Aorta (tissue), 5 donors: ENCODE measurements around the gene ZP1. TPM values are rescaled to one million over a fixed set of nuclear protein-coding genes. Genes with fewer than 3 reads are reported as not detected.
A peak's percentile ranks its signal among the peaks of the same experiment; 100 is the strongest.

ENCODE experiments used
- ATAC-seq: fragments of 200-7000 bp; cut with Tn5 transposase; one replicate; pipeline ENCODE4 v1.9.1; 2022; ENCODE audit warnings: moderate library complexity; ENCODE audit not compliant: low FRiP score
- DNase-seq, 2 donors: peaks; one replicate each; pipeline ENCODE4 v3.0.0-alpha.2; 2020
- H3K27ac ChIP-seq, 2 donors: one replicate each; pipeline ENCODE4 v1.5.1; 2013; ENCODE audit warnings: low read length in 2 of 2, mild to moderate bottlenecking in 2 of 2, moderate library complexity in 2 of 2, control low read depth in 1 of 2, inconsistent platforms in 1 of 2, low read depth in 1 of 2
- H3K27me3 ChIP-seq, 2 donors: one replicate each; pipeline ENCODE4 v1.6.1; 2013; ENCODE audit warnings: control low read depth in 1 of 2, low read length in 1 of 2, mild to moderate bottlenecking in 1 of 2, moderate library complexity in 1 of 2; ENCODE audit not compliant: insufficient read depth in 2 of 2, control insufficient read depth in 1 of 2
- H3K36me3 ChIP-seq, 2 donors: one replicate each; pipeline ENCODE4 v1.6.1; 2013; ENCODE audit warnings: control low read depth in 1 of 2, low read length in 1 of 2, mild to moderate bottlenecking in 1 of 2; ENCODE audit not compliant: insufficient read depth in 2 of 2, control insufficient read depth in 1 of 2
- H3K4me1 ChIP-seq, 2 donors: one replicate each; pipeline ENCODE4 v1.6.1; 2013; ENCODE audit warnings: low read length in 2 of 2, control low read depth in 1 of 2, mild to moderate bottlenecking in 1 of 2, moderate library complexity in 1 of 2; ENCODE audit not compliant: insufficient read depth in 2 of 2, control insufficient read depth in 1 of 2
- H3K4me3 ChIP-seq, 2 donors: one replicate each; pipeline ENCODE4 v1.5.1; 2013; ENCODE audit warnings: low read length in 2 of 2, control low read depth in 1 of 2, mild to moderate bottlenecking in 1 of 2
- H3K9me3 ChIP-seq: one replicate; pipeline ENCODE4 v1.6.1; 2013; ENCODE audit warnings: mild to moderate bottlenecking, low read length; ENCODE audit not compliant: control insufficient read depth
- WGBS, 2 donors: extraction: QIAGEN DNeasy Blood & Tissue Kit; methylation state at CpG; one replicate each; pipeline ENCODE4 v1.1.7; 2013; 5-methylcytosine and 5-hydroxymethylcytosine counted together
- intact Hi-C, 2 donors: fragments of 100-400 bp; cut with DNase I; formaldehyde crosslinking; loops; one replicate each; pipeline versions ENCODE4 v1.14.2 to v1.15.0; 2022
- polyA plus RNA-seq, 2 donors: library from polyadenylated mRNA; stranded (reverse); fragments of 200-250 nt; gene quantifications; one replicate each; pipeline ENCODE4 v1.2.3, GENCODE V29; 2013
- total RNA-seq, 2 donors: library from RNA; stranded (reverse); fragmentation: NEBNext Ultra II Directional; extraction: Animal tissue kit (Norgen Biotek cat#: 25700); gene quantifications; one replicate each; pipeline ENCODE4 v1.2.1, GENCODE V29; 2021
- donor health status: healthy with polysubstance abuse.
- donor health status: Bipolar disorder and iron deficiency.
- donor health status: DM: no; HTN: no; CAD: no.
- donor health status: DM: no; HTN: no; CAD: no.
- donor health status: DM: yes; HTN: yes; CAD: no.

Gene ZP1
- total and polyA plus RNA-seq, 4 donors: not detected

- Histone ChIP-seq H3K4me1 (peaks cover 0 to 1% of the 10 kb centered on the region in 2 donors), H3K4me3 (no peak overlapping the region), H3K36me3 (peaks cover 0 to 6% of the 10 kb centered on the region in 2 donors), H3K9me3 (no peaks in the 10 kb centered on the region), H3K27ac (no peak overlapping the region), H3K27me3 (no peaks in the 10 kb centered on the region)
- 83 to 84% methylated on average over 10 of the region's 10 CpGs for WGBS, 2 donors
- DNase-seq (no peak), ATAC-seq (no peak)
- intact Hi-C loops: loop anchor here in 1 of 2 donors (10.0 kb wide), 1 partner anchor 546 kb away; the partner anchor contains the start of gene TMEM216
These were observed 18.6 kb upstream of the ZP1 start for GRCh38 chr11:60848714-60849151.

- Histone ChIP-seq H3K4me1 (no peaks in the 10 kb centered on the region), H3K27me3 (no peaks in the 10 kb centered on the region), H3K27ac (no peak overlapping the region), H3K9me3 (no peaks in the 10 kb centered on the region), H3K4me3 (no peak overlapping the region), H3K36me3 (peaks cover 0 to 6% of the 10 kb centered on the region in 2 donors)
- intact Hi-C loops: loop anchor here in 1 of 2 donors (10.0 kb wide), 1 partner anchor 545 kb away; the partner anchor contains the start of gene TMEM216
- DNase-seq: no peak
- no peak for ATAC-seq
- 90 to 91% methylated on average over 29 of the region's 29 CpGs for WGBS, 2 donors
These were observed 17.5 kb upstream of the ZP1 start for GRCh38 chr11:60849641-60850520.

DNA sequence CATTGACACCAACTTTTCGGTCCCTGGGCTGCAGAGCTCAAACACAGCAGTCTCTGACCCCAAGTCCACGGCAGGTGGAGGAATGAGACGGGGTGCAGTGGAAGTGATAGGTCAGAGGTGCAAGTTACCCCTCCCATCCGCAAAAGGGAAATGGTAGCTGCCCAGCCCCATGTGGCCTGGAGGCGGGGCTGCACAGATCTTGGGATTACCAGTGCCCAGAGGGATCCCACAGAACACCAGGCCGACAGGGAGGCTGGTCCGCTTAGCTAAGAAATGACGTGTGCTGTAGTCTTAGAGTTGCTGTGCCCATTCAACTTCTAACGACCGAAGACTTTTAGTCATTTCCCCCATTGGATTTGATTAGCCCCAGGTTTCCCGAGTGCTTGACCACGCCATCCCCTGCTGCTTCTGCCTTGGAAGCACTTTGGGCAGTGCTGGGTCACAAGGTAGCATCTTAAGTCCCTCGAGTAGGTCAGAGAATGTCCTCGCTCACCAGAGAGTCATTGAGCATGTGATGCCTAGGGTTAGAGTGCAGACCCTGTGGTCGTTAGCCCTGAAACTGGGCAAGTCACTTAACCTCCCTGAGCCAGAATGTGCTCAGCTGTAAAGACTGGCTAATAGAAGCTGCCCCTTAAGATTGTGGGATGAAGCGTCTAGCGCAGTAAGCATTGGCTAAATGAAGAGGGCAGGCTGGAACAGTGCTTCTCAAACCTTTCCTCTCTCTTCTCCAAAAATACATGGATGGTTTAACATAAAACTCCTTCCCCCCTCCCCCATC is 15.8 kb upstream of the ZP1 start:
- Histone ChIP-seq H3K9me3 (no peaks in the 10 kb centered on the region), H3K36me3 (peaks cover 0 to 6% of the 10 kb centered on the region in 2 donors), H3K4me3 (no peak overlapping the region), H3K27ac (no peak overlapping the region), H3K27me3 (no peaks in the 10 kb centered on the region), H3K4me1 (no peaks in the 10 kb centered on the region)
- no peak for DNase-seq
- intact Hi-C loops: no loop called here
- no peak for ATAC-seq
- 92 to 95% methylated on average over 17 of the region's 17 CpGs for WGBS, 2 donors

DNA sequence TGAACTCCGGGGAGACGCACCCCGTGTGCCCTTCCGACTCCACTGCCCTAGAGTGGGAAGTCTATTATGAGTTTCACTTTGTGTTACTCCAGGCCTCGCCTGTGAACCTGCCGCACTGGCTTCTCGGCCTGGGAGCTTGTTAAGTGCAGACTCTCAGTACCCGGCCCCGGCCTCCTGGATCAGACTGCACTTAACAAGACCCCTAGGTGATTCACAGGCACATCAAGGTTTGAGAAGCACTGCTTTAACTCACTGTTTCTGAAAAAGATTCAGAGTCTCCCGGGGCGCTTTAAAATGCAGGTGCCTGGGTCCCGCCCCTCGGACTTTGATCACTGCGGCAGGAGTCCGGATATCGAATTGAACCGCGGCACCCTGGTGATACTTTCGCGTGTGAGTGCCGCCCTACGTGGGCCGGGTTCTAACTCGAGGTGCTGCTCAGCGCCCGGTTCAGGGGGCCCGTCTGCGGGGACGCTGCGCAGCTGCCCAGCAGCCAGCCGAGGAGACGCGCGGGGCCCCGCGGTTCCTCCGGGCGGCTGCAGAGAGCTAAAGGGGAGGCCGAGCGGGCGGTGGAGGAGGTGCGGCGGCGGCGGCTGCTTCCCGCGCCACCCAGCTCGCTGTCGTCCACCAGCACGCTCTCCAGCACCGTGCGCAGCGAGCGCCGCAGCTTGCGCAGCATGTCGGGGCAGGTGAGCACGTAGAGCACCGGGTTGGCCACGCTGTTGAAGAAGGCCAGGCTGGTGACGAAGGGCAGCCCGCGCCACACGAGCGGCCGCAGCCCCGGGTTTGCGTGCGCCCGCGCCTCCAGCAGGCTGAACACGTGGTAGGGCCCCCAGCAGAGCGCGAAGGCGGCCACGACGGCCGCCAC is 15.0 kb upstream of the ZP1 start:
- no peaks in the 10 kb centered on the region for H3K9me3 ChIP-seq
- intact Hi-C loops: no loop called here
- WGBS, 2 donors: 35 to 36% methylated on average over 69 to 78 of the region's 78 CpGs
- no peaks in the 10 kb centered on the region for H3K4me1 ChIP-seq
- ATAC-seq: no peak
- no peaks in the 10 kb centered on the region for H3K27me3 ChIP-seq
- peaks cover 0 to 6% of the 10 kb centered on the region in 2 donors for H3K36me3 ChIP-seq
- no peak for DNase-seq
- no peak overlapping the region for H3K4me3 ChIP-seq
- H3K27ac ChIP-seq: no peak overlapping the region

- no peak for ATAC-seq
These were observed 14.1 kb upstream of the ZP1 start for GRCh38 chr11:60852982-60853950.

DNA sequence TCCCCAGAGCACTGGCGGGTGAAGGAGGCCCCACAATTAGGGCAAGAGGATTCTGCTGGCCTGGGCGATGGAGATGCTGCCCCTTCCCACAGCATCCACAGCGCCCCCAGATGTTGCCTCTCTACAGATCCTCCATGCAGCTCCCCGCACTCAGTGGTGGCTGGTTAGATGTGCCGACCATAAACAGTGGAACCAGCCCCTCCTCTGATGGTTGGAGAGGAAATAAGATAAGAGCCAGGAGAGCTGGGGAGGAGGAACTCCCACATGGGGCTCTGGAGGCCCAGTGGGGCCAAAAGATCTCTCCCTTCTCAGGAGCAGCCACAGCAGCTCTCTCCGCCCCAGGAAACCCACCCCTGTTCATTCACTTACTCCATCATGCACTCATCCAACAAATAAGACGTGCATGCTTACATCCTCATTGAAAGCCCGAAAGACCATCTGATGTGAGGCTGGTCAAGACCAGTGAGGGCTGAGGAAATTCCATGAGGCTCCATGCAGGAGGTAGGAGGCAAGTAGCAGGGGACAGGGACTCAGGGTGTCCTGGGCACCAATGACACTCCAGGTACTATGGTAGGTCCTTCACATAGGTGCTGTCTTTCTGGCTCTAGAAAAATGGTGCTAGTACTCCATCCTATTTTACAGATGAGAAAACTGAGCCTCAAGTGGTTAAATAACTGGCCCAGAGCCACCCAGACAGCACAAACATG is 13.0 kb upstream of the ZP1 start:
- Histone ChIP-seq H3K4me1 (no peaks in the 10 kb centered on the region), H3K27me3 (no peaks in the 10 kb centered on the region), H3K27ac (no peak overlapping the region), H3K36me3 (peaks cover 0 to 4% of the 10 kb centered on the region in 2 donors), H3K9me3 (no peaks in the 10 kb centered on the region), H3K4me3 (no peak overlapping the region)
- ATAC-seq: no peak
- peak in 1 of 2 donors; percentile 49 for DNase-seq
- 83 to 85% methylated on average over 8 of the region's 8 CpGs for WGBS, 2 donors
- intact Hi-C loops: no loop called here

More at GRCh38 chr11:60852982-60853950, 14.1 kb upstream of the ZP1 start:
- DNase-seq: no peak
- H3K27me3 ChIP-seq: no peaks in the 10 kb centered on the region
- intact Hi-C loops: no loop called here
- no peaks in the 10 kb centered on the region for H3K9me3 ChIP-seq
- H3K4me1 ChIP-seq: no peaks in the 10 kb centered on the region
- H3K4me3 ChIP-seq: no peak overlapping the region
- H3K27ac ChIP-seq: no peak overlapping the region
- H3K36me3 ChIP-seq: peaks cover 0 to 6% of the 10 kb centered on the region in 2 donors
- 75 to 76% methylated on average over 67 to 68 of the region's 68 CpGs for WGBS, 2 donors
